GM13977 (cell line): Measurements from ENCODE around the gene DIO3.

Source experiments
- DNase-seq: peaks from one replicate; pipeline ENCODE4 v3.0.0; 2012; ENCODE audit warnings: low spot score
- CTCF ChIP-seq: IDR thresholded peaks from 2 replicates; pipeline ENCODE4 v1.5.1; 2012; ENCODE audit warnings: mild to moderate bottlenecking, control low read depth; ENCODE audit not compliant: insufficient read depth; ENCODE audit errors: extremely low read depth, missing control alignments
- in situ Hi-C: fragments of 300-500 bp; cut with MboI; formaldehyde crosslinking; loops from one replicate; pipeline ENCODE4 v1.12.0; 2022; ENCODE audit warnings: low sequenced_read_pairs, low pct_unique_long_range_greater_than_20kb, mixed read lengths, inconsistent platforms; ENCODE audit not compliant: unreplicated experiment

DIO3 gene

GRCh38 chr14:101534198-101534597 is 27.1 kb upstream of the DIO3 start:
- DNase-seq: no peak
- no peak for TF ChIP-seq CTCF
- in situ Hi-C loops: no loop called here

DNA sequence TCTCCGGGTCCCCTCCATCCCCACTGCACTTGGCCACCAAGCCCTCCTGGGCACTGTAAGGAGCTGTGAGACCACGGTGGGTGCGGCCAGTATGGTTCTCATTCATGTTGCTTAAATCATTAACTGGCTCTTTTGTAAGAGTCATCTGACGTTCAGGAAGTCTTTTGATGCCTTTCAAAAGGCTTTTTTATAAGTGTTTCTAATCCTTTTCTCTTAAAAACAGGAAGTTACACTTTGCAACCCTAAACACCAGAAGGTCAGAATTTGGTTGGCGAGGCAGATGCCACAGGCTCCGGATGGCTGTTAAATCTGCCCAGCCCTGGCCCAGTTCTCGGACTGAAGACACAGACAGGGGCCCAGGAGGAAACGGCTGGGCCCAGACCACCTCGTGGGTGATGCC is 26.1 kb upstream of the DIO3 start:
- DNase-seq: no peak
- in situ Hi-C loops: no loop called here
- TF ChIP-seq CTCF: no peak

DNA sequence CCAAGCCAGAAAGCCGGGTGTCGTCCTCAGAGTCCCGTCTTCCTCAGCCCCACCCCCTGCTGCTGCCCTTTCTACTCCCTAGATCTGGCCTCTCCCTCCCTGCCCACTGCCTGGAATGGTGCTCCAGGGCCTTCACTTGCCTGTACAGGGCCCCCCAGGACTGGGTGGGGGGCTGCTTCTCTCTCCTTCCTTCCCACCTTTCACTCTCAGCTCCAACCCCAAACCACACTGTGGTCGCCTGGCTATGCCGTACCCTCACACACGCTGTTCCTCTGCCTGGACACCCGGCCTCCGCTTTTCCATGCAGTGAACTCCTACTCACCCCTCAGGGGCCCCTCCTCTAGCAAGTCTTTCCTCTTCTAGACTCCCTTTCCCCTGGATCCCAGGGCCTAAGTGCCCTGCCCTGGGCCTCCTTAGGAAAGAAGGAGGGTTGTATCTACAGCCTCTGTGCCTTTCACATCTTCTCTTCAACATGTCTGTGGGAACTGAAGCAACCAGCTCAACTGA is 25.5 kb upstream of the DIO3 start:
- in situ Hi-C loops: no loop called here

GRCh38 chr14:101537286-101537685 is 24.0 kb upstream of the DIO3 start:
- in situ Hi-C loops: no loop called here
- no peak for DNase-seq
- TF ChIP-seq CTCF: no peak

More for the DNA sequence above, 25.5 kb upstream of the DIO3 start:
- DNase-seq: no peak
- no peak for TF ChIP-seq CTCF

DNA sequence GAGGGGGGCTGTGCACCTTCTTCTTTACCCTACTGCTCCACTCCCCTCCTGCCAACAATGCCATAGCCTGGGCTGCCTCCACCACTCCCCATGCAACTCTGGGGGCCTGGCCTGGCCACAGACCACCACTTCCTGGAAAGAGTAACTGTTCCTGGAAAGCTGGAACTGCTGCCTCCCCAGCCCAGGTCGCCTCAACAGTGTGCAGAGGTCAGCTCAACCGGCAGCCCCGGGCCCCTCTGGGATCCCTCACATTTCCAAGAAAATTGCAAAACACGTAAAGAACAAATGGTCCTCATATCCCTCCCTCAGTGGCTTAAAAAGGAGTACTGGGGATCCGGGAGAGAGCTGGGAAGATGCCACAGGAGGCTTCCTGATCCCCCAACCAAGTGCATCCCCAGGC is 22.4 kb upstream of the DIO3 start:
- no peak for TF ChIP-seq CTCF
- in situ Hi-C loops: no loop called here
- no peak for DNase-seq

DNA sequence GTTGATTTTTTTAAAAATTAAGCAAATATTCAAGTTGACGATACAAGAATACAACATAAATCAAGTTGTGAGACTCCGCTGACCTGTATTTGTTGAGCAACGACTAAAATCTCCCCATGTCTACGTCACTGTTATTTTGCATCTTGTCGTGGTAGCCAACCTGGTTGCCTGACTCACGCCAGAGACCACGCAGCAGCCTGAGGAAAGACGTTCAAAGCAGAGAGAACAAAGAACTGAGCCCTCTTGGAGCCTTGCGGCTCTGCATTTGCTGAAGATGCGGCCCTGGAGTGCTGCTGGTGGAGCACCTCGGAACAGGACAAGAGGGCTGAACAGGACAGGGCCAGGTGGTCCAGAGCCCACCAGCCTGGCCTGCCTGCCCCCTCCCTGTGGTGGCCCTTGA is 21.4 kb upstream of the DIO3 start:
- no peak for DNase-seq
- no peak for TF ChIP-seq CTCF
- in situ Hi-C loops: no loop called here
